PC-9 (cell line): ENCODE measurements around the gene KCNJ2. TPM values are rescaled to one million over a fixed set of nuclear protein-coding genes. Genes with fewer than 3 reads are reported as not detected.

ENCODE experiments used
- BruUV-seq: library from RNA; stranded (reverse); fragments of 400-500 nt; replicated peaks from 2 replicates; lab custom pipeline; 2021; lab: Mats Ljungman, UMichigan
- CTCF ChIA-PET: fragments of 300-600 bp; sonication (Branson Sonifier 250); formaldehyde crosslinking; loops from one replicate; lab custom pipeline; 2022; ENCODE audit warnings: antibody characterized with exemption; lab: Charles Lee
- POLR2A ChIA-PET: fragments of 300-600 bp; sonication (Branson Sonifier 250); formaldehyde crosslinking; loops from one replicate; lab custom pipeline; 2022; ENCODE audit warnings: antibody characterized with exemption; ENCODE audit not compliant: unreplicated experiment; lab: Charles Lee
- DNase-seq, 2 experiments: peaks; one replicate each; pipeline versions ENCODE4 v3.0.0 to v3.0.0-alpha.2; 2015 to 2022; ENCODE audit warnings: mixed read lengths in 1 of 2
- H2AFZ ChIP-seq: fragments of 200-600 bp; sonication (generic); 2 replicates; pipeline ENCODE4 v1.8.1; 2017; ENCODE audit warnings: antibody characterized with exemption
- H3F3A ChIP-seq: fragments of 200-600 bp; sonication (generic); 2 replicates; pipeline ENCODE4 v1.8.1; 2017; ENCODE audit warnings: antibody characterized with exemption, mild to moderate bottlenecking, low read depth; ENCODE audit not compliant: insufficient read depth
- H3K27ac ChIP-seq: fragments of 200-600 bp; sonication (generic); 2 replicates; pipeline ENCODE4 v1.6.1; 2016; ENCODE audit warnings: mixed run types
- H3K27me3 ChIP-seq: fragments of 200-600 bp; sonication (generic); 2 replicates; pipeline ENCODE4 v1.6.1; 2016; ENCODE audit warnings: low read depth, mixed run types; ENCODE audit not compliant: insufficient read depth
- H3K36me3 ChIP-seq: fragments of 200-600 bp; sonication (generic); 2 replicates; pipeline ENCODE4 v1.6.1; 2016; ENCODE audit warnings: low read depth, mixed run types
- H3K4me1 ChIP-seq: fragments of 200-600 bp; sonication (generic); replicated peaks from 2 replicates; pipeline ENCODE4 v1.6.1; 2016; ENCODE audit warnings: mixed run types; ENCODE audit not compliant: insufficient read depth
- H3K4me2 ChIP-seq: fragments of 200-600 bp; sonication (generic); 2 replicates; pipeline ENCODE4 v1.6.1; 2017; ENCODE audit warnings: mixed run types
- H3K4me3 ChIP-seq: fragments of 200-600 bp; sonication (generic); 2 replicates; pipeline ENCODE4 v1.6.1; 2016; ENCODE audit warnings: mixed run types
- H3K79me2 ChIP-seq: fragments of 200-600 bp; sonication (generic); 2 replicates; pipeline ENCODE4 v1.6.1; 2017; ENCODE audit warnings: low read depth, mixed run types
- H3K9me2 ChIP-seq: fragments of 200-600 bp; sonication (generic); 2 replicates; pipeline ENCODE4 v1.8.1; 2017; ENCODE audit warnings: mild to moderate bottlenecking; ENCODE audit not compliant: insufficient read depth
- H3K9me3 ChIP-seq: fragments of 200-600 bp; sonication (generic); 2 replicates; pipeline ENCODE4 v1.8.1; 2016; ENCODE audit warnings: low read depth; ENCODE audit not compliant: insufficient read depth
- H4K20me1 ChIP-seq: fragments of 200-600 bp; sonication (generic); 2 replicates; pipeline ENCODE4 v1.8.1; 2017; ENCODE audit not compliant: insufficient read depth
- EZH2 ChIP-seq: fragments of 200-600 bp; sonication (generic); IDR thresholded peaks from 2 replicates; pipeline ENCODE4 v1.8.0; 2017; ENCODE audit warnings: antibody characterized with exemption, low read depth
- intact Hi-C: fragments of 100-400 bp; cut with micrococcal nuclease; formaldehyde crosslinking; loops from one replicate; pipeline ENCODE4 v1.10.0; 2022; ENCODE audit not compliant: unreplicated experiment
- total RNA-seq: library from RNA; stranded (reverse); gene quantifications from 2 replicates; pipeline ENCODE4 v1.2.3, GENCODE V29; 2021
- TF ChIP-seq, protein P1 (sequence below): fragments of 200-600 bp; sonication (generic); conservative IDR thresholded peaks from 2 replicates; pipeline ENCODE4 v1.6.1; 2017; ENCODE audit warnings: mixed run types, antibody characterized with exemption, mild to moderate bottlenecking, moderate library complexity

Gene KCNJ2
- total RNA-seq, 1 experiment from 2014 or later, result not detected

DNA sequence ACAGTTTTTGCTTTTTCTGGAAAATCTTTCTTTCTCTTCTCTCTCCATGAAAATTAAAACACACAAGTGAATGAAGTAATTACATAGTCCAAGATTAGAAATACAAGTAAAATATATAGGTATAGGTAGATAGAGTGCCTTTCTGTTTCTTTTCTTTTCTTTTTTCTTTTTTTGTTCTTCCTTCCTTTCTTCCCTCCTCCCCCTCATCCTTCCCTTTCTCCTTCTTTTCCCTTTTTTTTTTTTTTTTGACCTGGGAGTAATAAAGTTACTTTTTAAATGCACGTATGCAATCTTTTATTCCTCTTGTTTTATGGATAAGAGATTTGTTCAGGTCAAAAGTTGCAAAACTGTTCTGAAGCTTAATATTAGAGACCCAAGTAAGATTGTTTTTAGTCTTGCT lies 34.6 kb upstream of the KCNJ2 start:
- no peaks in the 10 kb centered on the region for H3F3A ChIP-seq
- H3K27me3 ChIP-seq, result no peaks in the 10 kb centered on the region
- H3K4me3 ChIP-seq, result no peak overlapping the region
- H3K9me3 ChIP-seq, result peaks cover 3% of the 10 kb centered on the region; the same call in 1 of the 2 replicates
- ChIA-PET CTCF (interaction anchor here (0.7 kb wide), 1 partner anchor 27 kb away, joined by 3 read pairs; no protein-coding TSS in a partner anchor), POLR2A (no interaction called here)
- H4K20me1 ChIP-seq, result no peaks in the 10 kb centered on the region
- H3K27ac ChIP-seq, result no peak overlapping the region
- no peaks in the 10 kb centered on the region for H3K79me2 ChIP-seq
- H3K36me3 ChIP-seq, result no peaks in the 10 kb centered on the region
- H3K4me2 ChIP-seq, result no peak overlapping the region
- H3K4me1 ChIP-seq, result peaks cover 5% of the 10 kb centered on the region
- H2AFZ ChIP-seq, result no peak overlapping the region
- no peaks in the 10 kb centered on the region for H3K9me2 ChIP-seq
- no TSS peak for BruUV-seq
- no peak for DNase-seq
- intact Hi-C loops, result no loop called here
- TF ChIP-seq EZH2, result no peak
- TF ChIP-seq, protein P1, sequence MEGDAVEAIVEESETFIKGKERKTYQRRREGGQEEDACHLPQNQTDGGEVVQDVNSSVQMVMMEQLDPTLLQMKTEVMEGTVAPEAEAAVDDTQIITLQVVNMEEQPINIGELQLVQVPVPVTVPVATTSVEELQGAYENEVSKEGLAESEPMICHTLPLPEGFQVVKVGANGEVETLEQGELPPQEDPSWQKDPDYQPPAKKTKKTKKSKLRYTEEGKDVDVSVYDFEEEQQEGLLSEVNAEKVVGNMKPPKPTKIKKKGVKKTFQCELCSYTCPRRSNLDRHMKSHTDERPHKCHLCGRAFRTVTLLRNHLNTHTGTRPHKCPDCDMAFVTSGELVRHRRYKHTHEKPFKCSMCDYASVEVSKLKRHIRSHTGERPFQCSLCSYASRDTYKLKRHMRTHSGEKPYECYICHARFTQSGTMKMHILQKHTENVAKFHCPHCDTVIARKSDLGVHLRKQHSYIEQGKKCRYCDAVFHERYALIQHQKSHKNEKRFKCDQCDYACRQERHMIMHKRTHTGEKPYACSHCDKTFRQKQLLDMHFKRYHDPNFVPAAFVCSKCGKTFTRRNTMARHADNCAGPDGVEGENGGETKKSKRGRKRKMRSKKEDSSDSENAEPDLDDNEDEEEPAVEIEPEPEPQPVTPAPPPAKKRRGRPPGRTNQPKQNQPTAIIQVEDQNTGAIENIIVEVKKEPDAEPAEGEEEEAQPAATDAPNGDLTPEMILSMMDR, result no peak

DNA sequence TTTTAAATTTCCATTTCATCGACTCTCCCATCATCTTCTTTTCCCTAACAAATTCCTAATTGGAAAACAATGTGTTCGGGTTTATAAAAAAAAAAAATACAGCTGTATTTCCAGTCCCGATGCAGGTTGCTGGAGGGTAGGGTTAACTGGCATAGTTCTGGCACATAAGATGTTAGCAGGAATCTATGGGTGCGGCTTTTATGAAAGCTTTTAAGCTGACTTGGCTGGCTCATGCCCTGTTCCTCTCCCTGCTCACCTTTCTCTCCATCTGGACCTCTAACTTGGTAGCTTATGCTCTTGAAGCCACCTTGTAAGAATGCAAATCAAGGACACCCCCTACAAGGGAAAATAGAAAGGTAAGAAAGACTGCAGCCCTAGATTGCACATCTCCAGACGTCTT lies 33.2 kb upstream of the KCNJ2 start:
- no TSS peak for BruUV-seq
- POLR2A ChIA-PET, result no interaction called here
- Histone ChIP-seq H3K36me3 (no peaks in the 10 kb centered on the region), H3K79me2 (no peaks in the 10 kb centered on the region), H3K27me3 (no peaks in the 10 kb centered on the region), H3K9me3 (peaks cover 4% of the 10 kb centered on the region; the same call in 1 of the 2 replicates), H3K27ac (no peak overlapping the region), H4K20me1 (no peaks in the 10 kb centered on the region), H3K4me1 (peaks cover 5% of the 10 kb centered on the region), H2AFZ (no peak overlapping the region), H3K4me3 (no peak overlapping the region), H3F3A (no peaks in the 10 kb centered on the region), H3K9me2 (no peaks in the 10 kb centered on the region), H3K4me2 (no peak overlapping the region)
- TF ChIP-seq, protein P1, result no peak
- no peak for TF ChIP-seq EZH2
- DNase-seq, result no peak
- CTCF ChIA-PET, result no interaction called here
- intact Hi-C loops, result no loop called here

DNA sequence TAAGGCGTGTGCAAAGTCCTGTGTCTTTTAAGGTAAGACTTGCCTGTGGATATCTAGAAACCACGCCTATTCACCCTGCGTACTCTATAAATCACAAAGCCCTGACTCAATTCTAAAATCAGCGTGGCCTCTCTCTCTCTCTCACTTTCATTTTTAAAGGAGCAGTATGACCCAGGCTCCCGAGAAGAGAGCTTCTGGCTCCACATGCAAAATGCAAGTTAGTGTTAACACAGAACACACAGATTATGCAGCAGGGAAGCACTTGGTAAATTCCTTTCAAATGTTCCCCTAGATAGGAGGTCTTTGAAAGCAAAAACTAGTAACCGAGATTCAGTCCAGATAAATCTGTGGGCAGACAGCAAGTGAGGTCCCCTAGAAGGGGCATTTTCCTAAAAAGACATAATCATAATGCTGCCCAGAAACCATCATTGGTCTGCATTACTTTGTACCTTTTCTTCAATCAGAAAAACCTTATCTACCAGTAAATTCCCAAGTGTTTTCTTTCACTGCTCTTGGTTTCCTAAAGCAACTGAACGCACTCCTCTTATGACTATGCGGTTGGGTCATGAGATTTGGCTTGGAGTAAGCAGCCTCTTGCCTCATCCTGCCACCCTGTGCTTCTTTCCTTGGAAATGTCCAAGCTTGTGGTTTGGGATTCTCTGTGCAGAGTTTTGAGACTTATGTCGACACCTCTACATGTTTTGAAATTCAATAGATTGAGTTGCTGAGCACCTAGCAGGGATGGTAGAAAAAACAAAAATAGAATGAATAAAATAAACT lies 31.7 kb upstream of the KCNJ2 start:
- peak overlapping the region; percentile 36; the same call in 1 of the 2 replicates for H3K4me3 ChIP-seq
- TF ChIP-seq EZH2, result no peak
- TF ChIP-seq, protein P1, result no peak

More for the DNA sequence above, 31.7 kb upstream of the KCNJ2 start:
- Histone ChIP-seq H3F3A (no peaks in the 10 kb centered on the region), H2AFZ (peak overlapping the region; percentile 60), H3K9me2 (no peaks in the 10 kb centered on the region), H3K36me3 (no peaks in the 10 kb centered on the region), H3K4me1 (peaks cover 5% of the 10 kb centered on the region), H3K4me2 (peak overlapping the region; percentile 75), H3K27me3 (no peaks in the 10 kb centered on the region), H3K79me2 (no peaks in the 10 kb centered on the region), H4K20me1 (no peaks in the 10 kb centered on the region), H3K9me3 (0 out of 2 replicates have a peak, but pooled peaks cover 4% of the 10 kb centered on the region), H3K27ac (peak overlapping the region; percentile 41; the same call in 1 of the 2 replicates)
- DNase-seq, result peak in 1 of 2 experiments; percentile 56
- ChIA-PET POLR2A (no interaction called here), CTCF (no interaction called here)
- BruUV-seq, result no TSS peak
- intact Hi-C loops, result no loop called here
